MM.1S (cell line): ENCODE measurements around the gene CCDC91.

ENCODE experiments used
- DNase-seq: peaks from one replicate; pipeline ENCODE4 v3.0.0-alpha.2; 2015
- H2AFZ ChIP-seq: fragments of 300-600 bp; sonication (generic); 2 replicates; pipeline ENCODE4 v1.6.0; 2016; ENCODE audit warnings: antibody characterized with exemption, low read length
- H3F3A ChIP-seq: fragments of 300-600 bp; sonication (generic); 2 replicates; pipeline ENCODE4 v1.6.1; 2016; ENCODE audit warnings: mild to moderate bottlenecking, antibody characterized with exemption, low read length, moderate library complexity, mixed read lengths; ENCODE audit not compliant: insufficient read depth
- H3K27ac ChIP-seq: fragments of 300-600 bp; sonication (generic); 2 replicates; pipeline ENCODE4 v1.5.1; 2016; ENCODE audit warnings: mild to moderate bottlenecking, low read length
- H3K27me3 ChIP-seq: fragments of 300-600 bp; sonication (generic); replicated peaks from 2 replicates; pipeline ENCODE4 v1.6.0; 2016; ENCODE audit warnings: low read length; ENCODE audit not compliant: insufficient read depth
- H3K36me3 ChIP-seq: fragments of 300-600 bp; sonication (generic); replicated peaks from 2 replicates; pipeline ENCODE4 v1.6.1; 2016; ENCODE audit warnings: mild to moderate bottlenecking, low read length, mixed read lengths; ENCODE audit not compliant: insufficient read depth
- H3K4me1 ChIP-seq: fragments of 300-600 bp; sonication (generic); 2 replicates; pipeline ENCODE4 v1.6.1; 2016; ENCODE audit warnings: low read length, mixed read lengths
- H3K4me2 ChIP-seq: fragments of 300-600 bp; sonication (generic); 2 replicates; pipeline ENCODE4 v1.6.0; 2016; ENCODE audit warnings: low read depth, low read length
- H3K4me3 ChIP-seq: fragments of 300-600 bp; sonication (generic); 2 replicates; pipeline ENCODE4 v1.5.1; 2016; ENCODE audit warnings: low read length, mixed read lengths
- H3K79me2 ChIP-seq: fragments of 300-600 bp; sonication (generic); 2 replicates; pipeline ENCODE4 v1.6.1; 2016; ENCODE audit warnings: mixed run types, low read length, mixed read lengths
- H3K9ac ChIP-seq: fragments of 300-600 bp; sonication (generic); 2 replicates; pipeline ENCODE4 v1.6.1; 2016; ENCODE audit warnings: low read length, mixed read lengths
- H3K9me2 ChIP-seq: fragments of 300-600 bp; sonication (generic); replicated peaks from 2 replicates; pipeline ENCODE4 v1.6.1; 2016; ENCODE audit warnings: mild to moderate bottlenecking, low read length, mixed read lengths; ENCODE audit not compliant: insufficient read depth
- H3K9me3 ChIP-seq: fragments of 300-600 bp; sonication (generic); replicated peaks from 2 replicates; pipeline ENCODE4 v1.6.1; 2016; ENCODE audit warnings: mild to moderate bottlenecking, low read length, mixed read lengths; ENCODE audit not compliant: insufficient read depth
- H4K20me1 ChIP-seq: fragments of 300-600 bp; sonication (generic); 2 replicates; pipeline ENCODE4 v1.6.1; 2016; ENCODE audit warnings: mild to moderate bottlenecking, low read length, moderate library complexity, mixed read lengths; ENCODE audit not compliant: insufficient read depth
- EZH2 ChIP-seq: fragments of 300-600 bp; sonication (generic); optimal IDR thresholded peaks from 2 replicates; pipeline ENCODE3; 2017; ENCODE audit warnings: low read depth, mild to moderate bottlenecking, antibody characterized with exemption, low read length, mixed read lengths
- EZH2phosphoT487 ChIP-seq: fragments of 300-600 bp; sonication (generic); IDR thresholded peaks from 2 replicates; pipeline ENCODE4 v1.6.1; 2018; ENCODE audit warnings: antibody characterized with exemption, low read length
- TF ChIP-seq, protein P1 (sequence below): fragments of 300-600 bp; sonication (generic); IDR thresholded peaks from 2 replicates; pipeline ENCODE4 v1.5.1; 2016; ENCODE audit warnings: antibody characterized with exemption, low read length, mixed read lengths

CCDC91 gene

DNA sequence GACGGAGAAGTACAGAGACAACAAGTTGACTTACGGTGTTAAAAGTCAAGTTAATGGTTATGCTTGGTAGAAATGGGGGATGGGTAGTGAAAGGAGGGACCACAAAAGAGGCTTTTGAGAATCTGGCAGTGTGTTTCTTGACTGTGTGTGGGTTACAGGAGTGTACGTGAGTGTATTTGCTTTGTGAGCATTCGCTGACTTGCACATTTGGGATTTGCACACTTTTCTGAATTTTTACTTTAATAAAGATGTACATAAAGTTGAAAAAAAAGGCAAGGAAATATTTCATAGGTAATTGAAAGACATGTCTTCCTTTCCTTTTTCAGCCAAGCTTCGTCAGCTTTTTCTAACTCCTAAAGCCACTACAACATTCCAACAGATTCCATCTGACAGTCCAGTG, 28.6 kb upstream of the CCDC91 start:
- TF ChIP-seq, protein P1, sequence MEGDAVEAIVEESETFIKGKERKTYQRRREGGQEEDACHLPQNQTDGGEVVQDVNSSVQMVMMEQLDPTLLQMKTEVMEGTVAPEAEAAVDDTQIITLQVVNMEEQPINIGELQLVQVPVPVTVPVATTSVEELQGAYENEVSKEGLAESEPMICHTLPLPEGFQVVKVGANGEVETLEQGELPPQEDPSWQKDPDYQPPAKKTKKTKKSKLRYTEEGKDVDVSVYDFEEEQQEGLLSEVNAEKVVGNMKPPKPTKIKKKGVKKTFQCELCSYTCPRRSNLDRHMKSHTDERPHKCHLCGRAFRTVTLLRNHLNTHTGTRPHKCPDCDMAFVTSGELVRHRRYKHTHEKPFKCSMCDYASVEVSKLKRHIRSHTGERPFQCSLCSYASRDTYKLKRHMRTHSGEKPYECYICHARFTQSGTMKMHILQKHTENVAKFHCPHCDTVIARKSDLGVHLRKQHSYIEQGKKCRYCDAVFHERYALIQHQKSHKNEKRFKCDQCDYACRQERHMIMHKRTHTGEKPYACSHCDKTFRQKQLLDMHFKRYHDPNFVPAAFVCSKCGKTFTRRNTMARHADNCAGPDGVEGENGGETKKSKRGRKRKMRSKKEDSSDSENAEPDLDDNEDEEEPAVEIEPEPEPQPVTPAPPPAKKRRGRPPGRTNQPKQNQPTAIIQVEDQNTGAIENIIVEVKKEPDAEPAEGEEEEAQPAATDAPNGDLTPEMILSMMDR = no peak
- TF ChIP-seq EZH2phosphoT487 = no peak
- no peak for TF ChIP-seq EZH2
- Histone ChIP-seq H2AFZ (no peak overlapping the region), H4K20me1 (no peaks in the 10 kb centered on the region), H3K27me3 (no peaks in the 10 kb centered on the region), H3K9me2 (no peaks in the 10 kb centered on the region), H3K9ac (no peak overlapping the region), H3K9me3 (no peaks in the 10 kb centered on the region), H3K4me3 (no peak overlapping the region), H3F3A (no peaks in the 10 kb centered on the region), H3K27ac (no peak overlapping the region), H3K4me2 (no peak overlapping the region), H3K36me3 (no peaks in the 10 kb centered on the region), H3K4me1 (peaks cover 2% of the 10 kb centered on the region; the same call in 1 of the 2 replicates), H3K79me2 (no peaks in the 10 kb centered on the region)
- DNase-seq = no peak

GRCh38 chr12:28162697-28163096, 27.6 kb upstream of the CCDC91 start:
- no peak overlapping the region for H2AFZ ChIP-seq
- no peak overlapping the region for H3K4me3 ChIP-seq
- no peaks in the 10 kb centered on the region for H4K20me1 ChIP-seq
- H3K27ac ChIP-seq = no peak overlapping the region
- H3K36me3 ChIP-seq = no peaks in the 10 kb centered on the region
- no peak overlapping the region for H3K9ac ChIP-seq
- no peaks in the 10 kb centered on the region for H3K9me3 ChIP-seq
- H3K79me2 ChIP-seq = no peaks in the 10 kb centered on the region
- H3F3A ChIP-seq = no peaks in the 10 kb centered on the region
- peaks cover 2% of the 10 kb centered on the region; the same call in 1 of the 2 replicates for H3K4me1 ChIP-seq
- no peaks in the 10 kb centered on the region for H3K9me2 ChIP-seq
- no peak for DNase-seq
- TF ChIP-seq EZH2 (no peak), EZH2phosphoT487 (no peak)
- TF ChIP-seq, protein P1 = no peak
- no peak overlapping the region for H3K4me2 ChIP-seq
- no peaks in the 10 kb centered on the region for H3K27me3 ChIP-seq

- no peaks in the 10 kb centered on the region for H3K27me3 ChIP-seq
- no peaks in the 10 kb centered on the region for H3K4me1 ChIP-seq
- H4K20me1 ChIP-seq = no peaks in the 10 kb centered on the region
- H3K27ac ChIP-seq = no peak overlapping the region
- H3K9me3 ChIP-seq = no peaks in the 10 kb centered on the region
- H3K79me2 ChIP-seq = no peaks in the 10 kb centered on the region
- no peak overlapping the region for H2AFZ ChIP-seq
- H3K36me3 ChIP-seq = no peaks in the 10 kb centered on the region
- no peaks in the 10 kb centered on the region for H3K9me2 ChIP-seq
- TF ChIP-seq EZH2phosphoT487 = no peak
- TF ChIP-seq EZH2 = no peak
- TF ChIP-seq, protein P1 = no peak
- no peak overlapping the region for H3K4me2 ChIP-seq
- no peak overlapping the region for H3K4me3 ChIP-seq
- DNase-seq = no peak
- H3K9ac ChIP-seq = no peak overlapping the region
- no peaks in the 10 kb centered on the region for H3F3A ChIP-seq
Observed at GRCh38 chr12:28164644-28165275, 25.5 kb upstream of the CCDC91 start.
